Measurements from ENCODE around the gene MPI.
"Not testable (repeated sequence)": the region's sequence is repeated elsewhere in the genome, so short reads cannot be mapped to it uniquely, and the experiment has no call there.

The MPI gene

DNA sequence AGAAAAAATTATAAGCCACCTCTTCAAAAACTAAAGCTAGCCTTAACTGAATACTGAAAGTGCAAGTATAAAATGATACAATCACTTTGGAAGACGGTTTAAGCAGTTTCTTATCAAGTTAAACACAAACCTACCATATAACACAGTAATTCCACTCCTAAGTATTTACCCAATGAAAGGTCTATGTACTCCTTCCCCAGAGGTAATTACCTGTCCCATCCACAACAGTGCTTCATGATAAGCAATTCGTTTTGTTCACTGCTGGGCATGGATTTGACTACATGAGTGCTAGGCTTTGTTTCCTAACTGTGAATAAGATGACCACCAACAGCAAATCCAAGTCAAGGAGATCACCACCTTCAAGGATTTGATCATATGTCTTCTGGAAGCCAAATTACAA, 43.7 kb downstream of the MPI start:
- no peak for DNase-seq (ENCODE audit: low spot score)

DNA sequence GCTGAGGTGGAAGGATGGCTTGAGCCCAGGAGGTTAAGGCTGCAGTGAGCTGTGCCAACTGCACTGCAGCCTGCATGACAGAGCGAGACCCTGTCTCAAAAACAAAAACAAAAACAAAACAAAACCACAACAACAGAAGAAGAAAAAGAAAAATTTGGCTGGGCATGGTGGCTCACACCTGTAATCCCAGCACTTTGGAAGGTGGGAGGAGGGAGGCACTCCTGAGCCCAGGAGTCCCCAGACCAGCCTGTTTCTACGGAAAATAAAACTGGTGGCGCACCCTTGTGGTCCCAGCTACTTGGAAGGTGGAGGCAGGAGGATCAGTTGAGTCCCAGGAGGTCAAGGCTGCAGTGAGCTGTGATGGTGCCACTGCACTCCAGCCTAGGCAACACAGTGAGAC, 45.4 kb downstream of the MPI start:
- DNase-seq (ENCODE audit: low spot score) = not testable (repeated sequence)

GRCh38 chr15:74937272-74937589, 47.4 kb downstream of the MPI start:
- no peak for DNase-seq (ENCODE audit: low spot score)

GRCh38 chr15:74937590-74938371, 47.9 kb downstream of the MPI start, which contains the start of gene COX5A:
Gene COX5A (minus strand): TSS chr15:74938073. CDS start chr15:74938014, 59 bp downstream.
- DNase-seq (ENCODE audit: low spot score) = peak; percentile 93

DNA sequence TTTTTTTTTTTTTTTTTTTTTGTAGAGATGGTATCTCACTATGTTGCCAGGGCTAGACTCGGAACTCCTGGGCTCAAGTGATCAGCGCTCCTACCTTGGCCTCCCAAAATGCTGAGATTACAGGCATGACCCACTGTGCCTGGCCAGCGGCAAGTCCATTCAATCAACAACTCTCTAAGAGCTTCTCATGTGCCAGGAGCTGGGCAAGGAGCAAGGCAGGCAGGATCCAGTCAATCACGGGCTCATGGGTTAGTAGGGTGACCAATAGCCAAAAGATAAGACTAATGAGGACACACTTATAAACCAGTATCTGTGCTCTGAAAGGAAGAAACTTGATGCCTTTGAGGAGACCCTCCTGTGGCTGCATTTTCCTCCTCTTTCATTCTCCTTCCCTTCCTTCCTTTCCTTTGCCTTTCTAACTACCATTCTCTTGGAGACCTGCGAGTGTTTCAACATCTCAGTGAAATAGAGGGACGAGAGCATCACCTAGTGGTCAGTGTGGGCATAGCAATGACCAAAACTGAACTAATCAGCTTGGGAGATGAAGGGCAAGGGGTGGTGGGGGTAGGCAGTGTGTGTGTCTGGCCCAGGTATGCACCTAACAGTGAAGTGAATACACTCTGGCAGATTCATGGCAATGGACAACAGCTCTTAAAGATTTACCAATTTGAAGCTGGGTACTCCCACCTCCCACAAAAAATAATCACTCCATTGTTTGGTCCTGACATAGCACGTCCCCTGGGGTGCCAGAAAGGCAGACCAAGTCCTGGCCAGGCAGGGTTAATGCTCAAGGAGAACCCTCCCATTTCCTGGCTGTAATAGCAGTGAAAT, 60.5 kb downstream of the MPI start:
- peak; percentile 82 for DNase-seq (ENCODE audit: low spot score)

DNA sequence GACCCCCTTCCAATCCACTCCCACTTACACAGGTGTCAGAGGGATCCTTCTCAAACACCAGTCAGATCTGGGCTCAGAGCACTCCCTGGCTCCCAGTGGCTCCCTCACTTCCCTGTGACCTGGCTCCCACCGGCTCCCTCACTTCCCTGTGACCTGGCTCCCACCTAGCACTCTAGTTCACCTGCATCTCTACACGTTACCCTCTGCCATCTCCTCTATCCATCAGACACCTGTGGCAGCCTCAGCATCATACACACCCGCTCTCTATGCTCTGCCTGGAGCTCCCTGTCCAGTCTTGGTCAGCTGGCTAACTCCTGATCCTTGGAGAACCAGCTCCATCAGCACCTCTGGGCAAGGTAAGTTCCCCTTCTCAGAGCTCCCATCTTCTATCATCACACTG, 61.2 kb downstream of the MPI start:
- no peak for DNase-seq (ENCODE audit: low spot score)

Data from AG08395 (cell line).